ENCODE data around the gene SOD1. TPM values are rescaled to one million over a fixed set of nuclear protein-coding genes. Genes with fewer than 3 reads are reported as not detected.

Gene SOD1
- total and polyA plus RNA-seq, 2 of the 8 experiments (the other 6 are each of a cell fraction or from before 2014, with no cell fraction given) = 192 to 226 TPM

DNA sequence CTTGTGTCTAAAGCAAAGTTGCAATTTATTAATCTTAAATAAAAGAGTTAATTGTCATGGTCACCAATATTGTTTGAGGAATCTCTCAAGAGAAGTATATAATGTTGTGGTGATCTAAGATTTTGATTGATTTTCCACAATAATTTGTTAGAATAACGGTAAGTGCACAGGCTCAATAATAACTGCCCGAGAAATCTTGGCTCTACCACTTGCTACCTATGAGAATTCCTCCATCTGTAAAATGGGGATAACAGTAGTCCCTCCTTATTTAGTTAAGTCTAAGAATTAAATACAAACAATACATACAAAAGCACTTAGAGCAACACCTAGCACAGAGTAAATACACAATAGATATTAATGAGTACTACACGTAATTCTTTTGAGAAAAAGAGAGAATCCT, 53.6 kb downstream of the SOD1 start:
- CTCF ChIA-PET (ENCODE audit: partially characterized antibody) = no interaction called here
- 82% methylated on average over 3 of the region's 3 CpGs; no CpG with 5 or more reads in 1 of the 2 experiments for WGBS, 2 experiments (ENCODE audit: extremely low coverage in 1 of 2, insufficient coverage in 1 of 2, insufficient read length in 1 of 2, insufficient replicate concordance in 2 of 2, low coverage in 1 of 2, low lambda C conversion rate in 2 of 2, missing lambda C conversion rate in 1 of 2)

More for the DNA sequence above, 53.6 kb downstream of the SOD1 start:
- Histone ChIP-seq H3K4me1 (replicated peaks in 1 of 4; ENCODE audit: control insufficient read depth in 3 of 4, insufficient read depth in 4 of 4, low read length in 3 of 4) (peaks cover 0 to 17% (median 5%) of the 10 kb centered on the region in 4 experiments; a peak in 3 of 7 replicates), H2BK20ac (ENCODE audit: low read length) (no peak overlapping the region), H4K5ac (ENCODE audit: insufficient read length, low read depth, low read length) (no peak overlapping the region), H3K4me2 (ENCODE audit: insufficient read depth in 1 of 2, low read depth in 2 of 2, low read length in 2 of 2) (no peak overlapping the region), H3K56ac (replicated peaks; ENCODE audit: insufficient read length, low read depth, low read length) (no peak overlapping the region), H2BK15ac (ENCODE audit: low read length) (no peak overlapping the region), H3K79me2 (ENCODE audit: control insufficient read depth in 1 of 2, insufficient read depth in 2 of 2, low read length in 2 of 2) (peaks cover 17 to 99% of the 10 kb centered on the region in 2 experiments), H3K4ac (replicated peaks; ENCODE audit: insufficient read length, low read depth, low read length) (no peak overlapping the region), H2AFZ (ENCODE audit: low read length) (no peak overlapping the region), H3K9me3 (ENCODE audit: insufficient read depth in 2 of 2, low read depth in 1 of 2, low read length in 1 of 2) (no peaks in the 10 kb centered on the region), H3K79me1 (ENCODE audit: low read depth, low read length) (0 out of 2 replicates have a peak, but pooled peaks cover 3% of the 10 kb centered on the region), H3K27me3 (replicated peaks in 1 of 4; ENCODE audit: control insufficient read depth in 3 of 4, extremely low read depth in 1 of 4, insufficient read depth in 3 of 4, low read length in 3 of 4) (no peaks in the 10 kb centered on the region), H3K36me3 (ENCODE audit: control insufficient read depth in 2 of 4, insufficient read depth in 4 of 4, low read length in 3 of 4) (no peaks in the 10 kb centered on the region), H3K9ac (replicated peaks in 1 of 4; ENCODE audit: extremely low read depth in 1 of 4, low read depth in 3 of 4, low read length in 3 of 4) (no peak overlapping the region), H4K8ac (ENCODE audit: extremely low read depth, insufficient read depth, low read length) (no peak overlapping the region), H3K18ac (ENCODE audit: extremely low read depth, low read length) (no peak overlapping the region), H2BK12ac (ENCODE audit: low read depth, low read length) (no peak overlapping the region), H3K14ac (ENCODE audit: insufficient read length) (no peak overlapping the region), H2BK5ac (ENCODE audit: low read depth, low read length) (no peak overlapping the region), H2BK120ac (replicated peaks; ENCODE audit: low read depth, low read length) (no peak overlapping the region), H3K27ac (ENCODE audit: low read depth, low read length) (no peak overlapping the region), H3K23me2 (ENCODE audit: low read depth, low read length) (no peaks in the 10 kb centered on the region), H3K4me3 (ENCODE audit: extremely low read depth in 1 of 4, insufficient read depth in 2 of 4, low read depth in 3 of 4, low read length in 4 of 4) (no peak overlapping the region), H4K20me1 (replicated peaks in 1 of 2; ENCODE audit: control insufficient read depth in 1 of 2, insufficient read depth in 2 of 2, low read length in 2 of 2) (peaks cover 16 to 30% of the 10 kb centered on the region in 2 experiments), H4K91ac (replicated peaks; ENCODE audit: insufficient read length, low read length) (no peak overlapping the region), H2AK5ac (ENCODE audit: low read depth, low read length) (no peak overlapping the region), H3K23ac (ENCODE audit: insufficient read length) (no peak overlapping the region)
- FAIRE-seq (no peak), DNase-seq (ENCODE audit: low read depth in 1 of 2, low spot score in 2 of 2) (no peak)
- TF ChIP-seq, protein P1, sequence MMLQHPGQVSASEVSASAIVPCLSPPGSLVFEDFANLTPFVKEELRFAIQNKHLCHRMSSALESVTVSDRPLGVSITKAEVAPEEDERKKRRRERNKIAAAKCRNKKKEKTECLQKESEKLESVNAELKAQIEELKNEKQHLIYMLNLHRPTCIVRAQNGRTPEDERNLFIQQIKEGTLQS (IDR thresholded peaks at IDR 0.05; ENCODE audit: insufficient read depth, low read depth, low read length) = no peak
- TF ChIP-seq SP2 (IDR thresholded peaks at IDR 0.05; ENCODE audit: low read length) = no peak
- no peak for TF ChIP-seq ZNF274 (IDR thresholded peaks at IDR 0.05; ENCODE audit: borderline replicate concordance, extremely low read depth, low read length)
- no peak for TF ChIP-seq RAD21 (IDR thresholded peaks at IDR 0.05 in 1 of 2, conservative IDR thresholded peaks at IDR 0.05 in 1 of 2; ENCODE audit: low read depth in 2 of 2, low read length in 2 of 2)
- no peak for TF ChIP-seq RXRA (IDR thresholded peaks at IDR 0.05; ENCODE audit: insufficient read depth, low read depth, low read length)
- no peak for TF ChIP-seq SP4 (IDR thresholded peaks at IDR 0.05; ENCODE audit: low read length)
- TF ChIP-seq POLR2AphosphoS5 (IDR thresholded peaks at IDR 0.05; ENCODE audit: low read depth, low read length) = no peak
- TF ChIP-seq CBX8 (IDR thresholded peaks at IDR 0.05; ENCODE audit: borderline replicate concordance, low read depth, low read length) = no peak
- POLR2A ChIA-PET (ENCODE audit: partially characterized antibody) = interaction anchor here (0.7 kb wide), 1 partner anchor 67 kb away, joined by 4 read pairs; no protein-coding TSS in a partner anchor
